Retinal pigment epithelial cell (primary cell): ENCODE data around the gene TEX2.

ENCODE experiments used
- DNase-seq: peaks from one replicate; pipeline ENCODE4 v3.0.0-alpha.2; 2010; ENCODE audit warnings: low read depth
- H3K4me3 ChIP-seq: 2 replicates; pipeline ENCODE4 v1.5.1; 2011; ENCODE audit warnings: mild to moderate bottlenecking, low read length, control low read depth, moderate library complexity
- TF ChIP-seq, protein P1 (sequence below): conservative IDR thresholded peaks from 2 replicates; pipeline ENCODE4 v1.5.1; 2011; ENCODE audit warnings: low read depth, low read length, control low read depth, inconsistent platforms

The TEX2 gene

DNA sequence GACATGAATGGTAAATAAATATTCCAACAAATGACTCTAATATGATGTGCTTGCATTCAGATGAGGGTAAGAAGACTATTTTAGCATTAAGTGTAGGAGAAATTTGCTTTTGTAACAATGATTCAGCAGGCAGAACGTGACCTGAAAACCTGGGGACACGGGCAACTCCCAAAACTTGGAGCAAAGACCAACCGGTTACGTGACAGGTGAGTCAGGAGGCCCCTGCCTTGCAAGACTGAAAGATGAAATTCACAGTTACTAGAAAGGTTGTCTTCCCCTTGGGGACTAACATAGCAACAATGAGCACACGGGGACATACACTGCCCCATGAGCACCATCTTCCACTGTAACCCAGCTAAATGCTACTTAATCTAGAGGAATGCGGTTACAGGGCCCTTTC, 99.6 kb downstream of the TEX2 start:
- H3K4me3 ChIP-seq = no peak overlapping the region
- TF ChIP-seq, protein P1, sequence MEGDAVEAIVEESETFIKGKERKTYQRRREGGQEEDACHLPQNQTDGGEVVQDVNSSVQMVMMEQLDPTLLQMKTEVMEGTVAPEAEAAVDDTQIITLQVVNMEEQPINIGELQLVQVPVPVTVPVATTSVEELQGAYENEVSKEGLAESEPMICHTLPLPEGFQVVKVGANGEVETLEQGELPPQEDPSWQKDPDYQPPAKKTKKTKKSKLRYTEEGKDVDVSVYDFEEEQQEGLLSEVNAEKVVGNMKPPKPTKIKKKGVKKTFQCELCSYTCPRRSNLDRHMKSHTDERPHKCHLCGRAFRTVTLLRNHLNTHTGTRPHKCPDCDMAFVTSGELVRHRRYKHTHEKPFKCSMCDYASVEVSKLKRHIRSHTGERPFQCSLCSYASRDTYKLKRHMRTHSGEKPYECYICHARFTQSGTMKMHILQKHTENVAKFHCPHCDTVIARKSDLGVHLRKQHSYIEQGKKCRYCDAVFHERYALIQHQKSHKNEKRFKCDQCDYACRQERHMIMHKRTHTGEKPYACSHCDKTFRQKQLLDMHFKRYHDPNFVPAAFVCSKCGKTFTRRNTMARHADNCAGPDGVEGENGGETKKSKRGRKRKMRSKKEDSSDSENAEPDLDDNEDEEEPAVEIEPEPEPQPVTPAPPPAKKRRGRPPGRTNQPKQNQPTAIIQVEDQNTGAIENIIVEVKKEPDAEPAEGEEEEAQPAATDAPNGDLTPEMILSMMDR = no peak

DNA sequence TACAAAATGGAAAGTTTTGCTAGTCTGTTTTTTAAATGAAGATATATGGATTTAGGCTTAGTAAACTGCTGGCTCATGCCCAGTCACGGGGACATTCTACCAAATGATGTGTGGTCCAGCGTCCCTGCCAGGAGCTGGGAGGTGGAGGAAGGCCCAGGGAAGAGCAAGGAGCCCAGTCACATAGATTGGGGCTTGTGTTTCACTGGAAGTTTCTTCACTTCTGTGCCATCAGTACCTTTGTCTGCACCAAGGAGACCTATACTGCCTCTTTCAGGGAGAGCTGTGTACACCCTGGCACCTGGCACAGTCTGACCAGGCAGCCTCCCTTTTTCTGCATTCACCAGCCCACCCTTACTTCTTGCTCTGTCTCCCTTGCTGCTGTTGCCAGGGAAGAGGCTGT, 100.5 kb downstream of the TEX2 start:
- no peak for DNase-seq
- TF ChIP-seq, protein P1 = no peak
- H3K4me3 ChIP-seq = no peak overlapping the region

More for the DNA sequence above, 99.6 kb downstream of the TEX2 start:
- no peak for DNase-seq

DNA sequence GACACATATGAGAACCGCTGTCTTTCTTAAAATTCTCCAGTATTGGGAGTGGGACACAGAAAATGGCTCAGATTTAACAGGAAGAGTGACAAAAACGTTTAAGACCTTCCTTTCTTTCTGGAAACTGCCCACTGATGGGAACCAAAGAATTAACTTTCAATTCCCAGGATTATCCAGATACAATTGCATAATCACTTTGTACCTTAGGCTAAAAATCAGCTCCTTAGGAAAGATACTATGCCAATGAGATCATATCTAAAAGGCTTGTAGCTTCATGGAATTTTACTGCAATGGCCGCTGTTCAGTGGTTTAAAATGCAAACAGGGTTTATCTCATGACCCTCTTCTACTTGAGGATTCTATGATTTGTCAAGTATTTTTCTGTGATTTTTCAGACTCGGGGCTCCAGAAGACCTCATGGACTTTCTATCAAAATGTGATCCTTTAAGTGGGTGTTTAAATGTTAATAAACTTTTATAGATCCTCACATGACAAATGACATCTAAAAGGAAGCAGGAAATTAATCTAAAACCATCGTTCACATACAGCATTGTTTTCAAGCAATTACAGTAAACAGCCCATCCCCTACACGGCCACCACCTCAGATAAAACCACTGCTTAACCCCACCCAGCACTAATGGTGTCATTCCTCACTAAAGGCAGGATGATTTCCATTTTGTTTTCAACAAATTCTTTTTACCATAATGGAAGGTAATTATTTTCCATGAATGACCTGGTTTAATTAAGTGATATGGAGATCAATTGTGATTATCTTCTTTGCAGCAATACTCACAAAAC, 101.5 kb downstream of the TEX2 start:
- no peak overlapping the region for H3K4me3 ChIP-seq
- TF ChIP-seq, protein P1 = no peak
- DNase-seq = no peak

DNA sequence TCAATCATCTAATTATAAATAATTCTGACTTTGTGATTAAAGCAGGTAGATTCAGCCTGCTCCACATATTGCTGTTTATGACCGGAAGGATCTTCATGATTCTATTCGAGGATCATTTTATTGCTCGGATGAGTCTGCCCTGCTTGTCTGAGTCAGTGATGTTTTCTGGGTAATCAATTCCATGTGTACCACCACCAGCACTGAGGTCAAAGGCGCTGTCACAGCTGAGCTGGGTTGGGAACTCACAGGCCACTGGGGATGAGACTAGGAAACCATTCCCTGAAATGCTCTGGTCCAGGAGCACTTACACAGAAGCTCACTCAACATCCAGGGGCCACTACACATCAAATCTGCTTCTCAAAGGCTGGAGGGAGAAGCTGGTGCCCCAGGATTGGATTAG, 102.7 kb downstream of the TEX2 start:
- TF ChIP-seq, protein P1 = no peak
- no peak overlapping the region for H3K4me3 ChIP-seq
- no peak for DNase-seq

DNA sequence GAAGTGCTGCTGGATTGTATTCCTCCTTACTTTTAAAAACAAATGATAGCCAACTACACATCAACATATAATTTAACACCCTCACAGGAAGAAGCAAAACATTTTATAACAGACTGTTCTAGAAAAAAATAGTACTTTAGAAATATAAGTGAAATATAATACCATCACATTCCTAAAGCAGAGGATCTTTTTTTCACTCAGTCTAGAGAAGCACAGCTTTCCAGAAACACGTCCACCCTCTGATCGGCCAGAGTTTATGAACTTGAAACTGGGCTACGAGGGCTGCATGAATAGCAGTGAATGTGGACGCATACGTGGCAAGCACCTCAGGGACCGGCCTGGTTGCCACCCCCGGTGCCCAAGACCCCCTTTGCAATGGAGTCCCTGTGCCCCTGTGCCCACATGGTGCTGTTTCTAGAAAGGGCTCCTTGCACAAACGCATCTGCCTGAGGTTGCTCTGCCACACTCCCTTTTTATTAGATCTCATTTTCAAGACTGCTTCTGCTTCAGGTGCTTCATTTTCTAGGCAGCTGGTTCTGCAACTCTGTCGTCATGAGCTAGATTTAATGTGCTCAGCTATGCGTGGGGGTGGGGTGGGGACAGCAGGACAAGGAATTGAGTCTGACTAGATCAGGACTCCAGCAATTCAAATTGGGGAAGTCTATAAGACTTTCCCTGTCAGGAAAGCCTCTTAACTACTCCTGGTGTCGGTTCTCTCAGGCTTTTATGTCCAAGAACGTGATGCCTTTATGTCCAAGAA, 104.0 kb downstream of the TEX2 start:
- no peak for DNase-seq
- TF ChIP-seq, protein P1 = no peak

DNA sequence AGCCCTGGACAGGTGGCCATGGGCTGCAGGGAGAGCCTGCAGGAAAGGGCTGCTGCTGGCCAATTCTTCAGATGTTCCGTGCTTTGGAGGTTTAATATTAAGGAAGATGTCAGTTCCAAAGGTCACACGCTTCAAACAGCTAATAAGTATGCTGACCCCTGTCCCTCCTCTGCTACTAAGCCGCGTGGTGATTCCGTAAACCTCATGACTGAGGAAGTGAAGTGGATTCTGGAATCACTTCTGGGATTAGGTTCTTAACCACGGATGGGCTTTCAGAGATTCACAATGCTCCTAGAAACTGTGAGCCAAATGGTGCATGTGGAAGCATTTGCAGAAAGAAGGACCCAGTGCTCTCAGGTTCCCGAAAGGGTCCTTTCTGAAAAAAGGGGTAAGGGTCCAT, 104.7 kb downstream of the TEX2 start:
- H3K4me3 ChIP-seq = no peak overlapping the region
- TF ChIP-seq, protein P1 = no peak
- no peak for DNase-seq

More for the DNA sequence above, 104.0 kb downstream of the TEX2 start:
- no peak overlapping the region for H3K4me3 ChIP-seq
